ENCODE results near the gene SMYD1. TPM values are rescaled to one million over a fixed set of nuclear protein-coding genes. Genes with fewer than 3 reads are reported as not detected.

Gene SMYD1
- total and polyA plus RNA-seq, 4 experiments from 2014 or later, result not detected

DNA sequence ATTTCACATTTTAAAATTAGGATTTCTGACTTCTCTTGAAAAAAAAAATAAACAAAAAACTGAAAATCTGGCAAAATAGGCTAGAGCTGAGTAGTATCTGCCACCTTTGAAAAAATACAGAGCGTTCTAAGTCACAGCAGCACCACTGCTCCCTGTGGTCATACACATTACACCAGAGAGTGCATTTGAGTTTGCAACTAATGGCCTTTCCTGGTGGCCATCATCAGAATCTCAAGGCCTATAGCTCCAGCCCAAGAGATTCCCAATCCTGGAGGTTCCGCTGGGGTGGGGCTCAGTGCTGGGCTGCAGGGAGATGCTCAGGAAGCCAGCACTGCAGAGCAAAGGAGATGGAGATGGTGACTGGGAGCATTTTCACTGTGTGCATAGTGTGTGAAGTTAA, 17.5 kb downstream of the SMYD1 start:
- H3K27me3 ChIP-seq (ENCODE audit: insufficient read depth, low read length), result no peaks in the 10 kb centered on the region
- H3K27ac ChIP-seq (ENCODE audit: low read depth, low read length), result no peak overlapping the region
- Mint-ChIP-seq H3K4me1 (peaks cover 0 to 5% (median 2%) of the 10 kb centered on the region in 4 donors), H3K9me3 (peaks cover 0 to 1% (median 0%) of the 10 kb centered on the region in 8 donors), H3K27me3 (peaks cover 2 to 3% of the 10 kb centered on the region in 2 donors), H3K4me3 (no peak overlapping the region), H3K36me3 (no peaks in the 10 kb centered on the region), H3K27ac (no peak overlapping the region)
- no peaks in the 10 kb centered on the region for H3K9me3 ChIP-seq (ENCODE audit: control insufficient read depth in 1 of 2, low read length in 2 of 2)
- DNase-seq, result no peak
- no peaks in the 10 kb centered on the region for H3K36me3 ChIP-seq (ENCODE audit: insufficient read depth, low read length)
- ChIA-PET CTCF (ENCODE audit: partially characterized antibody) (interaction anchor here (1.3 to 1.7 kb wide), 2 partner anchors 19 to 24 kb away, joined by 3 to 7 read pairs; no protein-coding TSS in a partner anchor), POLR2A (ENCODE audit: partially characterized antibody) (no interaction called here)
- intact Hi-C loops (cut with micrococcal nuclease), result no loop called here
- H3K4me3 ChIP-seq (ENCODE audit: low read length in 2 of 2), result no peak overlapping the region
- peaks cover 1% of the 10 kb centered on the region for H3K4me1 ChIP-seq (ENCODE audit: insufficient read depth, low read length)

DNA sequence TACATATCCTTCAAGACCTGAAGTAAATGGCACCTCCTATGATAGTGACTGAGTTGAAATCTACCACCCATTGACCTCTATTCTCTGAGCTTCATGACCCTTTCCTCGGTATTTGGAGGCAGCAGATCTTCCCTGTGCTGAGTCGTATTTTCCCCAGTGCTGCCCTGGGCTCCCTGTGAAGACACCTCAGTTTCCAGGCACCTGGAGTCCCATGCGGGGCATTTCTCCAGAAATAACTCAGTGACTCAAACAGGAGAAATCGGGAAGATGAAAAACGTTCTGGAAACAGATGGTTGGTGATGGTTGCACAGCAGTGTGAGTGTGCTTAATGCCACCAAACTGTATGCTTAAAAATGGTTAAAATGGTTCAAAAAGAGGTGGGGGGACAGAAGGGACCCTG, 18.0 kb downstream of the SMYD1 start:
- ChIA-PET POLR2A (ENCODE audit: partially characterized antibody) (no interaction called here), CTCF (ENCODE audit: partially characterized antibody) (interaction anchor here (1.3 kb wide), 1 partner anchor 20 kb away, joined by 3 read pairs; no protein-coding TSS in a partner anchor)
- Mint-ChIP-seq H3K27me3 (peaks cover 2 to 3% of the 10 kb centered on the region in 2 donors), H3K9me3 (peaks cover 0 to 1% (median 0%) of the 10 kb centered on the region in 8 donors), H3K4me3 (no peak overlapping the region), H3K27ac (no peak overlapping the region), H3K36me3 (no peaks in the 10 kb centered on the region), H3K4me1 (peaks cover 3 to 10% (median 6%) of the 10 kb centered on the region in 4 donors)
- no peak overlapping the region for H3K27ac ChIP-seq (ENCODE audit: low read depth, low read length)
- H3K9me3 ChIP-seq (ENCODE audit: control insufficient read depth in 1 of 2, low read length in 2 of 2), result no peaks in the 10 kb centered on the region
- intact Hi-C loops (cut with micrococcal nuclease), result no loop called here
- peaks cover 6% of the 10 kb centered on the region for H3K4me1 ChIP-seq (ENCODE audit: insufficient read depth, low read length)
- H3K27me3 ChIP-seq (ENCODE audit: insufficient read depth, low read length), result no peaks in the 10 kb centered on the region
- H3K36me3 ChIP-seq (ENCODE audit: insufficient read depth, low read length), result no peaks in the 10 kb centered on the region
- DNase-seq, result no peak
- H3K4me3 ChIP-seq (ENCODE audit: low read length in 2 of 2), result no peak overlapping the region

DNA sequence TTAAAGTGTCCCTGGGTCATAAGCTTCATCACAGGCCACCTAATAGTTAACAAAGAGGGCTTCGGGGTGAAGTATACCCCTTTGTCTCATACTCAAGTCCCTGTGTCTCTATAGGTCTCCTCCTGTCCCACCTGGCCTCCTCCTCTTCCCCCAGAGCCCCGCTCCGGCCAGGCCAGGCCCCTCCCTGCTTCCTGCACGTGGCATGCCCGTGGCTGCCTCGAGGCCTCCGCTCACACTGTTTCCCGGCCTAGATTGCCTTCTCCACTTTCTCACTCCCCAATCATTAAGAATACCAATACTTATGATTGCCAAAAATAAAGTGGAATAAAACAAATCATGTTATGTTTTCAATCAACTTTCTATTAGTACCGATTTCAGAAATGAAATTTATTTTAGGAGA, 18.8 kb downstream of the SMYD1 start:
- no peaks in the 10 kb centered on the region for H3K9me3 ChIP-seq (ENCODE audit: control insufficient read depth in 1 of 2, low read length in 2 of 2)
- Mint-ChIP-seq H3K27ac (no peak overlapping the region), H3K4me3 (no peak overlapping the region), H3K4me1 (peaks cover 8 to 18% (median 13%) of the 10 kb centered on the region in 4 donors), H3K9me3 (peaks cover 0 to 1% (median 0%) of the 10 kb centered on the region in 8 donors), H3K27me3 (peaks cover 2 to 3% of the 10 kb centered on the region in 2 donors), H3K36me3 (no peaks in the 10 kb centered on the region)
- H3K27me3 ChIP-seq (ENCODE audit: insufficient read depth, low read length), result no peaks in the 10 kb centered on the region
- DNase-seq, result no peak
- no peak overlapping the region for H3K4me3 ChIP-seq (ENCODE audit: low read length in 2 of 2)
- intact Hi-C loops (cut with micrococcal nuclease), result no loop called here
- no peaks in the 10 kb centered on the region for H3K36me3 ChIP-seq (ENCODE audit: insufficient read depth, low read length)
- H3K27ac ChIP-seq (ENCODE audit: low read depth, low read length), result no peak overlapping the region
- CTCF ChIA-PET (ENCODE audit: partially characterized antibody), result no interaction called here
- POLR2A ChIA-PET (ENCODE audit: partially characterized antibody), result no interaction called here
- H3K4me1 ChIP-seq (ENCODE audit: insufficient read depth, low read length), result peaks cover 10% of the 10 kb centered on the region

DNA sequence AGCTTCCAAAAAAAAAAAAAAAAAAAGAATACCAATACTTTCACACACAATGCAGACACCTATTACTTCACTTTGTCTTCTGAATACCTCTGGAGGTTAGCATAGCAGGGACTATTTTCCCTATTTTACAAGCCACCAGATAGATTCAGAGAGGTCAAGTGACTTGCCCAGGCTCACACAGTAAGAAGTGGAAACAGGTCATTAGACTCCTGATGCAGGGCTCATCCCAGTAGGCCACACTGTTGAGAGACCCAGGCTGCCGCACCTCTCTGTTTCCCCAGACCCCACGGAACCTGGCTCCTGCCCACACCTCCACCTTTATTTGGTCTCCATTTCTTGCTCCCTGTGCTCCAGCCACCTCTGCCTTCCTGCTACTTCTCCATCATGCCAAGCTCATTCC, 19.4 kb downstream of the SMYD1 start:
- H3K27ac Mint-ChIP-seq, result no peak overlapping the region
- no peak overlapping the region for H3K4me3 Mint-ChIP-seq

DNA sequence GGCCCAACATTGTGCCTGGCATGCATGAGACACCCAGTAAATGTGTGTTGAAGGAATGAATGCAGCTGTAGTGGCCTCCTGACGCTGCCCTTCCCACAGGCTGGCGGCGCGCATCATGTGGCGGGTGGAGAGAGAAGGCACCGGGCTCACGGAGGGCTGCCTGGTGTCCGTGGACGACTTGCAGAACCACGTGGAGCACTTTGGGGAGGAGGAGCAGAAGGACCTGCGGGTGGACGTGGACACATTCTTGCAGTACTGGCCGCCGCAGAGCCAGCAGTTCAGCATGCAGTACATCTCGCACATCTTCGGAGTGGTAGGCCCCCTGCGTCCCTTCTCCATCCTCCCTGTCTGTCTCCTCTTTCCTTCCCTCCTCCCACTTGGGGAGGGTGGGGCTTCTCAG, 20.1 kb downstream of the SMYD1 start:
- no peaks in the 10 kb centered on the region for H3K27me3 ChIP-seq (ENCODE audit: insufficient read depth, low read length)
- no peak overlapping the region for H3K27ac ChIP-seq (ENCODE audit: low read depth, low read length)
- ChIA-PET CTCF (ENCODE audit: partially characterized antibody) (no interaction called here), POLR2A (ENCODE audit: partially characterized antibody) (no interaction called here)
- H3K36me3 ChIP-seq (ENCODE audit: insufficient read depth, low read length), result no peaks in the 10 kb centered on the region
- Mint-ChIP-seq H3K27ac (no peak overlapping the region), H3K27me3 (no peaks in the 10 kb centered on the region), H3K9me3 (peaks cover 0 to 1% (median 0%) of the 10 kb centered on the region in 8 donors), H3K4me1 (peaks cover 8 to 18% (median 13%) of the 10 kb centered on the region in 4 donors), H3K4me3 (no peak overlapping the region), H3K36me3 (no peaks in the 10 kb centered on the region)
- DNase-seq, result no peak
- intact Hi-C loops (cut with micrococcal nuclease), result no loop called here
- no peak overlapping the region for H3K4me3 ChIP-seq (ENCODE audit: low read length in 2 of 2)
- no peaks in the 10 kb centered on the region for H3K9me3 ChIP-seq (ENCODE audit: control insufficient read depth in 1 of 2, low read length in 2 of 2)
- peaks cover 10% of the 10 kb centered on the region for H3K4me1 ChIP-seq (ENCODE audit: insufficient read depth, low read length)

More for the DNA sequence above, 19.4 kb downstream of the SMYD1 start:
- ChIA-PET POLR2A (ENCODE audit: partially characterized antibody) (no interaction called here), CTCF (ENCODE audit: partially characterized antibody) (no interaction called here)
- Histone ChIP-seq H3K4me3 (ENCODE audit: low read length in 2 of 2) (no peak overlapping the region), H3K27me3 (ENCODE audit: insufficient read depth, low read length) (no peaks in the 10 kb centered on the region), H3K9me3 (ENCODE audit: control insufficient read depth in 1 of 2, low read length in 2 of 2) (no peaks in the 10 kb centered on the region), H3K4me1 (ENCODE audit: insufficient read depth, low read length) (peaks cover 10% of the 10 kb centered on the region), H3K36me3 (ENCODE audit: insufficient read depth, low read length) (no peaks in the 10 kb centered on the region), H3K27ac (ENCODE audit: low read depth, low read length) (no peak overlapping the region)
- Mint-ChIP-seq H3K4me1 (peaks cover 8 to 18% (median 13%) of the 10 kb centered on the region in 4 donors), H3K27me3 (no peaks in the 10 kb centered on the region), H3K36me3 (no peaks in the 10 kb centered on the region), H3K9me3 (peaks cover 0 to 1% (median 0%) of the 10 kb centered on the region in 8 donors)
- intact Hi-C loops (cut with micrococcal nuclease), result no loop called here
- no peak for DNase-seq

DNA sequence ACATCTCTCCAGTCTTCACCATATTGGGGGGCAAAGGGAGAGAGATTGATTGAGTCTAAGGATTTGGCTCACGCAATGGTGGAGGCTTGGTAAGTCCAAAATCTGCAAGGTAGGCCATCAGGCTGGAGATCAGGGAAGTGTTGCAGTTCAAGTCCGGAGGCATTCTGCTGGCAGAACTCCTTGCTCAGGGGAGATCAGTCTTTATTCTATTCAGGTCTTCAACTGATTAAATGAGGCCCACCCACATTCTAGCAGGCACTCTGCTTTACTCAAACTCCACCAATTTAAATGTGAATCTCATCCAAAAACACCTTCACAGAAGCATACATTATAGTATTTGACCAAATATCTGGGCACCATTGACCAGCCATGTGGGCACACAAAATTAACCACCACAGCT, 21.4 kb downstream of the SMYD1 start:
- Mint-ChIP-seq H3K4me1 (peaks cover 8 to 18% (median 10%) of the 10 kb centered on the region in 4 donors), H3K27me3 (no peaks in the 10 kb centered on the region), H3K9me3 (peaks cover 0 to 1% (median 0%) of the 10 kb centered on the region in 8 donors), H3K4me3 (no peak overlapping the region), H3K27ac (peak overlapping the region in 1 of 7 donors; percentile 29), H3K36me3 (no peaks in the 10 kb centered on the region)
- ChIA-PET CTCF (ENCODE audit: partially characterized antibody) (interaction anchor here (1.5 kb wide), 1 partner anchor 28 kb away, joined by 10 read pairs; no protein-coding TSS in a partner anchor), POLR2A (ENCODE audit: partially characterized antibody) (no interaction called here)
- Histone ChIP-seq H3K9me3 (ENCODE audit: control insufficient read depth in 1 of 2, low read length in 2 of 2) (no peaks in the 10 kb centered on the region), H3K27ac (ENCODE audit: low read depth, low read length) (no peak overlapping the region), H3K36me3 (ENCODE audit: insufficient read depth, low read length) (no peaks in the 10 kb centered on the region), H3K4me1 (ENCODE audit: insufficient read depth, low read length) (peaks cover 10% of the 10 kb centered on the region), H3K4me3 (ENCODE audit: low read length in 2 of 2) (no peak overlapping the region), H3K27me3 (ENCODE audit: insufficient read depth, low read length) (no peaks in the 10 kb centered on the region)
- intact Hi-C loops (cut with micrococcal nuclease), result no loop called here
- DNase-seq, result no peak

DNA sequence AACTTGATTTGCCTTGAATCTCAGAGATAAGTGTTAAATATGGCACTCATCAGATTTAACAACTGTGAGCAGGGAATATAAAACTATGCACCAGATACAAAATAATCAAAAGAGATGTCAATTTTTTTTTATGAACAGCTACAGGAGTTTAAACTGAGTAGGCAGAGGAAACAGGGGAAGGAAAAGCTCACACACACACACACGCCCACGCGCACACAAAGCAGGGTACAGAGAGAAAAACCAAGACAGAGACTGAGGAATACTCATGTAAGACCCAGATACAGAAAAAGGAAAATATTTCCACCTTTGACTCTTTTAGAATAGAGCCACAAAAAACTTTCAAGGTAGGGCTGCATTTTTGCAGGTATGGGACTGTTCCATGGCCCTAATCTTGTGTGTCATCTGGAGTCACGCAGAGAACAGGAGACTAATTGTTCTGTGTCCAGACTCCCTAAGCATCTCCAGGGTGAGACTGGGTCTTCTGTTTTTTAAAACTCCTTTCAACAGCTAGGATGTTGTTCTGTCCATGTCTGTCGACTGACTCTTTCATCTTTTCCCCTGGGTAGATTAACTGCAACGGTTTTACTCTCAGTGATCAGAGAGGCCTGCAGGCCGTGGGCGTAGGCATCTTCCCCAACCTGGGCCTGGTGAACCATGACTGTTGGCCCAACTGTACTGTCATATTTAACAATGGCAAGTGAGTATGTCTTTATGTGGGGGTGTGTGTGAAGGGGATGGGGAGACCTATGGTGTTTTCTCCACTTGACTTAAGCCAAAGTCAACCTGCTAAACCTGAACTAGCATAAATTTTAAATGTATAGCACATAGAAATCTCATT, 23.0 kb downstream of the SMYD1 start:
- peaks cover 0 to 1% (median 0%) of the 10 kb centered on the region in 8 donors for H3K9me3 Mint-ChIP-seq
- Histone ChIP-seq H3K9me3 (ENCODE audit: control insufficient read depth in 1 of 2, low read length in 2 of 2) (no peaks in the 10 kb centered on the region), H3K27ac (ENCODE audit: low read depth, low read length) (no peak overlapping the region), H3K27me3 (ENCODE audit: insufficient read depth, low read length) (no peaks in the 10 kb centered on the region), H3K4me1 (ENCODE audit: insufficient read depth, low read length) (peaks cover 10% of the 10 kb centered on the region), H3K36me3 (ENCODE audit: insufficient read depth, low read length) (no peaks in the 10 kb centered on the region), H3K4me3 (ENCODE audit: low read length in 2 of 2) (no peak overlapping the region)
- H3K27ac Mint-ChIP-seq, result peak overlapping the region; percentile 23 to 85 (median 79)
- peak overlapping the region in 5 of 8 donors; percentile 2 to 24 (median 17) for H3K4me3 Mint-ChIP-seq
- no peaks in the 10 kb centered on the region for H3K36me3 Mint-ChIP-seq
- H3K27me3 Mint-ChIP-seq, result no peaks in the 10 kb centered on the region
- ChIA-PET CTCF (ENCODE audit: partially characterized antibody) (interaction anchor here (1.5 kb wide), 1 partner anchor 30 kb away, joined by 10 read pairs; no protein-coding TSS in a partner anchor), POLR2A (ENCODE audit: partially characterized antibody) (no interaction called here)
- no peak for DNase-seq
- H3K4me1 Mint-ChIP-seq, result peaks cover 8 to 18% (median 10%) of the 10 kb centered on the region in 4 donors
- intact Hi-C loops (cut with micrococcal nuclease), result no loop called here
